ENCODE results near the gene MYMK.

The MYMK gene

DNA sequence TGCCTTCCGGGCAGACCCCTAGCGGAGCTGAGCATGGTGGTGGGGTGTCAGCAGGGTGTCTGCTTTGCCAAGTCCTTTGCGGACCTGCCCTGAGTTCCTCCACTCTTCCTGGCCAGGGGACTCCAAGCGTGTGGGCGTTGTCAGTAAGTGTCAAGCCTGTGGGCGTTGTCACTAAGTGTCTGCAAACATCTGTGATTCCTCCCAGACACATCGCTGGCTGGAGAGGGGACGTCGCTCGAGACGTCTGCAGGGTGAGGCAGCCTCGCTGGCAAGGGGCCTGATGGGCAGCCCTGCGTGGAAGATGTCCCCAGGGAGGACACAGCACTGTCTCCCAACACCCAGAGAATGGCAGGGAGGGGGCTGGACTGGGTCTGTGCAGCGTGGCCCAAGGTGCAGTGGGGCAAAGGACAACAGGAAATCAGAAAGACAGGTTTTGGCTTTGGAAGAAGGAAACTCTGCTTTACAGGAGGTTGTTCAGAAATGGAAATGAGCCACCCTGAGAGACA is 38.6 kb upstream of the MYMK start:
- no peak overlapping the region for H3K27ac ChIP-seq

DNA sequence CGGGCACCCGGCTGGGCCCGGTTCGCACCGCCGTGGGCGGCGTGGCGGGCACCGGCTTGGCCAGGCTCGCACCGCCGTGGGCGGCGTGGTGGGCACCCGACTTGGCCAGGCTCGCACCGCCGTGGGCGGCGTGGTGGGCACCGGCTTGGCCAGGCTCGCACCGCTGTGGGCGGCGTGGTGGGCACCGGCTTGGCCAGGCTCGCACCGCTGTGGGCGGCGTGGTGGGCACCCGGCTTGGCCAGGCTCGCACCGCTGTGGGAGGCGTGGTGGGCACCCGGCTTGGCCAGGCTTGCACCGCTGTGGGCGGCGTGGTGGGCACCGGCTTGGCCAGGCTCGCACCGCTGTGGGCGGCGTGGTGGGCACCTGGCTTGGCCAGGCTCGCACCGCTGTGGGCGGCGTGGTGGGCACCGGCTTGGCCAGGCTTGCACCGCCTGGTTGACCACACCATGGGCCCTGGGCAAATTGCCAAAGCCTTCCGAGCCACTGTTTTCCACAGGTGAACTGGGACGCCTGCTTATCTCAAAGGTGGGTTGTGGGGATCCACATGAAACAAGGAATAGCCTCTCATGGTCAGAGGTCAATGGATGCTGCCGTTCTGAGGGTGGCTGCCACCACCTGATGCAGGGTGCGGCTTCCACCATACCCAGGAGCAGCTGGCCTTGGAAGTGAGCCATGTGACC is 38.0 kb upstream of the MYMK start:
- Histone ChIP-seq H3K36me3 (ENCODE audit: insufficient read depth) (no peaks in the 10 kb centered on the region), H3K27ac (no peak overlapping the region), H4K20me1 (ENCODE audit: insufficient read depth) (no peaks in the 10 kb centered on the region), H3K4me2 (no peak overlapping the region), H3K27me3 (ENCODE audit: insufficient read depth, low read depth) (peaks cover 52% of the 10 kb centered on the region; the same call in 1 of the 2 replicates), H3K4me1 (ENCODE audit: low read depth, poor library complexity, severe bottlenecking) (no peaks in the 10 kb centered on the region), H3K79me2 (ENCODE audit: insufficient read depth, low read depth) (no peaks in the 10 kb centered on the region), H3K9ac (no peak overlapping the region), H2AFZ (ENCODE audit: low read depth) (no peak overlapping the region), H3K4me3 (IDR thresholded peaks at IDR 0.05; ENCODE audit: insufficient read depth, low read depth, low read length) (no peak overlapping the region)
- TF ChIP-seq, protein P1, sequence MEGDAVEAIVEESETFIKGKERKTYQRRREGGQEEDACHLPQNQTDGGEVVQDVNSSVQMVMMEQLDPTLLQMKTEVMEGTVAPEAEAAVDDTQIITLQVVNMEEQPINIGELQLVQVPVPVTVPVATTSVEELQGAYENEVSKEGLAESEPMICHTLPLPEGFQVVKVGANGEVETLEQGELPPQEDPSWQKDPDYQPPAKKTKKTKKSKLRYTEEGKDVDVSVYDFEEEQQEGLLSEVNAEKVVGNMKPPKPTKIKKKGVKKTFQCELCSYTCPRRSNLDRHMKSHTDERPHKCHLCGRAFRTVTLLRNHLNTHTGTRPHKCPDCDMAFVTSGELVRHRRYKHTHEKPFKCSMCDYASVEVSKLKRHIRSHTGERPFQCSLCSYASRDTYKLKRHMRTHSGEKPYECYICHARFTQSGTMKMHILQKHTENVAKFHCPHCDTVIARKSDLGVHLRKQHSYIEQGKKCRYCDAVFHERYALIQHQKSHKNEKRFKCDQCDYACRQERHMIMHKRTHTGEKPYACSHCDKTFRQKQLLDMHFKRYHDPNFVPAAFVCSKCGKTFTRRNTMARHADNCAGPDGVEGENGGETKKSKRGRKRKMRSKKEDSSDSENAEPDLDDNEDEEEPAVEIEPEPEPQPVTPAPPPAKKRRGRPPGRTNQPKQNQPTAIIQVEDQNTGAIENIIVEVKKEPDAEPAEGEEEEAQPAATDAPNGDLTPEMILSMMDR (conservative IDR thresholded peaks at IDR 0.05; ENCODE audit: low read depth, low read length) = no peak

More for the DNA sequence above, 38.6 kb upstream of the MYMK start:
- H3K4me2 ChIP-seq = no peak overlapping the region
- H3K4me1 ChIP-seq (ENCODE audit: low read depth, poor library complexity, severe bottlenecking) = no peaks in the 10 kb centered on the region
- TF ChIP-seq, protein P1 (conservative IDR thresholded peaks at IDR 0.05; ENCODE audit: low read depth, low read length) = no peak
- no peaks in the 10 kb centered on the region for H4K20me1 ChIP-seq (ENCODE audit: insufficient read depth)
- peaks cover 47% of the 10 kb centered on the region; the same call in 1 of the 2 replicates for H3K27me3 ChIP-seq (ENCODE audit: insufficient read depth, low read depth)
- H3K79me2 ChIP-seq (ENCODE audit: insufficient read depth, low read depth) = no peaks in the 10 kb centered on the region
- H2AFZ ChIP-seq (ENCODE audit: low read depth) = no peak overlapping the region
- no peak overlapping the region for H3K9ac ChIP-seq
- no peak overlapping the region for H3K4me3 ChIP-seq (IDR thresholded peaks at IDR 0.05; ENCODE audit: insufficient read depth, low read depth, low read length)
- no peaks in the 10 kb centered on the region for H3K36me3 ChIP-seq (ENCODE audit: insufficient read depth)

DNA sequence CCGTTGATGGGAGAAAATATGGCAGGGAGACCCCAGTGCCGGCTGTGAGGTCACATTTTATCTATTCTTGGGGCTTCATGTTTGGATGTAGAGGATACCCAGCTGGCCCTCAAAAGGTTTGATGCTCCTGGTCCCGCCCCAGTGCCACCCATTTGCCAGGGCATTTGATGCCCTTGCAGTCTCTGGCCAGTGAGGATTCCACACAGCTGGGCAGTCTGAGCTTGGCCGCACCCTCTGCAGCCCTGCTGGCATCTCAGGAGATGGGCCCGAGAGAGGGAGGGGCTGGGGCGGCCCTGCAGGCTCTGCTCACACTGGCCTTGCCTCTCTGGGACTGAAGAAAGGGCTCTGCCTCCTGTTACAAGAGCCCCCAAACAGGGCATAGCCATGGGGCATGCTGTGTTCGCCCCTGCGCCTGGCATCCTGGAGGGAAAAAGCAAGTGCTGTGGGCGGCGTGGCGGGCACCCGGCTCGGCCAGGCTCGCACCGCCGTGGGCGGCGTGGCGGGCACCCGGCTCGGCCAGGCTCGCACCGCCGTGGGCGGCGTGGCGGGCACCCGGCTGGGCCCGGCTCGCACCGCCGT is 37.3 kb upstream of the MYMK start:
- no peaks in the 10 kb centered on the region for H3K36me3 ChIP-seq (ENCODE audit: insufficient read depth)
- H4K20me1 ChIP-seq (ENCODE audit: insufficient read depth) = no peaks in the 10 kb centered on the region
- H3K9ac ChIP-seq = no peak overlapping the region
- peaks cover 55% of the 10 kb centered on the region; the same call in 1 of the 2 replicates for H3K27me3 ChIP-seq (ENCODE audit: insufficient read depth, low read depth)
- TF ChIP-seq, protein P1 (conservative IDR thresholded peaks at IDR 0.05; ENCODE audit: low read depth, low read length) = no peak
- no peak overlapping the region for H3K4me2 ChIP-seq
- no peak overlapping the region for H2AFZ ChIP-seq (ENCODE audit: low read depth)
- H3K4me3 ChIP-seq (IDR thresholded peaks at IDR 0.05; ENCODE audit: insufficient read depth, low read depth, low read length) = no peak overlapping the region
- H3K4me1 ChIP-seq (ENCODE audit: low read depth, poor library complexity, severe bottlenecking) = no peaks in the 10 kb centered on the region
- no peak overlapping the region for H3K27ac ChIP-seq
- H3K79me2 ChIP-seq (ENCODE audit: insufficient read depth, low read depth) = no peaks in the 10 kb centered on the region

DNA sequence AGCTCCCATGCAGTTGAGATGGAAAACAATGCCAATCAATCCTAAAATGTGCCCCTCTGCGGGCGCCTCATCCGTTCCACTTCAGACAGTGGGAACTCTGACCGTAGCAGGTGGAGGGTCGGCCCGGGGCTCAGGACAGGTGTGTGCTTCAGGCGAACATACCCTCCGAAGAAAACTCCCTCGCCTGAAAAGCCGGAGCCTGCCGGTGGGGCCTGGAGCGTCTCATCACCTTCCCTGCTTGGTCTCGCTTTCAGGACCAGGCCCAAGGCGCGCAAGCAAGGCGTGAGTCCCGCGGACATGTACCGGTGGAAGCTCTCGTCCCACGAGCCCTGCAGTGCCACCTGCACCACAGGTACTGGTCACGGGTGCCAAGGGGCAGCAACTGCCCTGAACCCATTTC is 36.2 kb upstream of the MYMK start:
- Histone ChIP-seq H3K4me2 (no peak overlapping the region), H3K4me1 (ENCODE audit: low read depth, poor library complexity, severe bottlenecking) (no peaks in the 10 kb centered on the region), H3K36me3 (ENCODE audit: insufficient read depth) (no peaks in the 10 kb centered on the region), H3K4me3 (IDR thresholded peaks at IDR 0.05; ENCODE audit: insufficient read depth, low read depth, low read length) (no peak overlapping the region), H3K27ac (no peak overlapping the region), H4K20me1 (ENCODE audit: insufficient read depth) (no peaks in the 10 kb centered on the region), H2AFZ (ENCODE audit: low read depth) (no peak overlapping the region), H3K79me2 (ENCODE audit: insufficient read depth, low read depth) (no peaks in the 10 kb centered on the region), H3K27me3 (ENCODE audit: insufficient read depth, low read depth) (peaks cover 54% of the 10 kb centered on the region; the same call in 1 of the 2 replicates), H3K9ac (no peak overlapping the region)
- TF ChIP-seq, protein P1 (conservative IDR thresholded peaks at IDR 0.05; ENCODE audit: low read depth, low read length) = no peak
